A549 (cell line): ENCODE measurements around the gene GAS7. TPM values are rescaled to one million over a fixed set of nuclear protein-coding genes. Genes with fewer than 3 reads are reported as not detected.

Experiments
- ATAC-seq, 2 experiments: fragments of 200-7000 bp in 1 of 2; fragments of >200 bp in 1 of 2; cut with Nextera tagmentation in 1 of 2; cut with Tn5 transposase in 1 of 2; 3 replicates each; pipeline versions ENCODE4 v1.8.0 to v1.9.1; 2018 to 2020; ENCODE audit warnings: mild to moderate bottlenecking in 1 of 2, moderate library complexity in 1 of 2
- CTCF ChIA-PET: fragments of 300-600 bp; sonication (Branson Sonifier 250); formaldehyde crosslinking; extraction: SDS; loops from one replicate; lab custom pipeline; 2021; ENCODE audit warnings: antibody characterized with exemption, inconsistent platforms; lab: Yijun Ruan, JAX
- POLR2A ChIA-PET: fragments of 350-600 bp; formaldehyde crosslinking; extraction: SDS; loops from one replicate; lab custom pipeline; 2021; ENCODE audit warnings: antibody characterized with exemption, inconsistent platforms; lab: Yijun Ruan, JAX
- DNase-seq, 2 experiments: peaks; one replicate each; pipeline versions ENCODE4 v3.0.0 to v3.0.0-alpha.2; 2011 to 2016; ENCODE audit warnings: low read depth in 1 of 2, low spot score in 1 of 2
- FAIRE-seq: peaks from 2 replicates; lab custom pipeline; 2011; peaks lifted over from hg19 to GRCh38; lab: Jason Lieb, UNC
- H3K27ac ChIP-seq, 2 experiments: fragments of >200 bp; sonication (Bioruptor Twin); formaldehyde crosslinking; 3 replicates each; pipeline ENCODE4 v1.5.1; 2016 to 2017
- H3K4me1 ChIP-seq: fragments of >200 bp; sonication (Bioruptor Twin); formaldehyde crosslinking; 3 replicates; pipeline ENCODE4 v1.6.1; 2016
- H3K4me2 ChIP-seq: fragments of >200 bp; sonication (Bioruptor Twin); formaldehyde crosslinking; 3 replicates; pipeline ENCODE4 v1.6.1; 2016
- H3K4me3 ChIP-seq: fragments of >200 bp; sonication (Bioruptor Twin); formaldehyde crosslinking; 3 replicates; pipeline ENCODE4 v1.5.1; 2016
- H3K9me3 ChIP-seq: fragments of >200 bp; sonication (Bioruptor Twin); formaldehyde crosslinking; 3 replicates; pipeline ENCODE4 v1.6.1; 2016
- CBX2 ChIP-seq: fragments of 200-600 bp; sonication (generic); IDR thresholded peaks from 2 replicates; pipeline ENCODE4 v1.6.1; 2016; ENCODE audit warnings: low read depth, mild to moderate bottlenecking, borderline replicate concordance
- CBX8 ChIP-seq: fragments of 200-600 bp; sonication (generic); IDR thresholded peaks from 2 replicates; pipeline ENCODE4 v1.6.1; 2016
- CEBPB ChIP-seq, 2 experiments: fragments of >200 bp in 1 of 2; sonication (Bioruptor Twin) in 1 of 2; formaldehyde crosslinking in 1 of 2; IDR thresholded peaks; 2 replicates each; pipeline ENCODE4 v1.6.1; 2012 to 2016
- CHD2 ChIP-seq: fragments of 150-350 bp; IDR thresholded peaks from 2 replicates; pipeline ENCODE4 v1.6.1; 2014; ENCODE audit warnings: low read length; ENCODE audit not compliant: partially characterized antibody
- CHD4 ChIP-seq: fragments of 200-600 bp; sonication (generic); IDR thresholded peaks from 2 replicates; pipeline ENCODE4 v1.6.1; 2016; ENCODE audit warnings: antibody characterized with exemption, mild to moderate bottlenecking, borderline replicate concordance
- HDAC2 ChIP-seq: fragments of 200-600 bp; sonication (generic); IDR thresholded peaks from 2 replicates; pipeline ENCODE4 v1.6.1; 2016
- HOXB13 ChIP-seq: fragments of 250-450 bp; sonication (Bioruptor Pico); IDR thresholded peaks from 2 replicates; pipeline ENCODE4 v1.5.0; 2020; ENCODE audit warnings: low read depth, mild to moderate bottlenecking, moderate library complexity
- KDM1A ChIP-seq: fragments of 200-600 bp; sonication (generic); IDR thresholded peaks from 2 replicates; pipeline ENCODE4 v1.6.1; 2016; ENCODE audit warnings: low read depth, mild to moderate bottlenecking
- MAFK ChIP-seq: fragments of 450-650 bp; IDR thresholded peaks from 2 replicates; pipeline ENCODE4 v1.6.1; 2014; ENCODE audit not compliant: partially characterized antibody
- MAZ ChIP-seq: fragments of 150-350 bp; IDR thresholded peaks from 2 replicates; pipeline ENCODE4 v1.6.1; 2014; ENCODE audit warnings: antibody characterized with exemption, low read depth, low read length, borderline replicate concordance
- MYC ChIP-seq: IDR thresholded peaks from 2 replicates; pipeline ENCODE4 v1.6.1; 2012; ENCODE audit warnings: mild to moderate bottlenecking, inconsistent platforms, low read length, improper control_type of control experiment, borderline replicate concordance
- NPAS2 ChIP-seq: fragments of 250-450 bp; sonication (Bioruptor Pico); IDR thresholded peaks from 2 replicates; pipeline ENCODE4 v1.8.0; 2022; ENCODE audit warnings: mild to moderate bottlenecking, moderate library complexity, borderline replicate concordance
- POLR2AphosphoS2 ChIP-seq: conservative IDR thresholded peaks from 2 replicates; pipeline ENCODE4 v1.6.1; 2012; ENCODE audit warnings: low read length, improper control_type of control experiment, inconsistent platforms
- RAD21 ChIP-seq, 2 experiments: fragments of >200 bp in 1 of 2; sonication (Bioruptor Twin) in 1 of 2; formaldehyde crosslinking in 1 of 2; IDR thresholded peaks in 1 of 2; conservative IDR thresholded peaks in 1 of 2; 2 replicates in 1 of 2; 3 replicates in 1 of 2; pipeline ENCODE4 v1.6.1; 2012 to 2018; ENCODE audit warnings: inconsistent platforms in 1 of 2
- RCOR1 ChIP-seq: fragments of 150-350 bp; IDR thresholded peaks from 2 replicates; pipeline ENCODE4 v1.6.1; 2014; ENCODE audit warnings: antibody characterized with exemption, low read length, low read depth
- RNF2 ChIP-seq: fragments of 200-600 bp; sonication (generic); IDR thresholded peaks from 2 replicates; pipeline ENCODE4 v1.6.1; 2016; ENCODE audit warnings: low read depth, mild to moderate bottlenecking, antibody characterized with exemption, moderate library complexity, borderline replicate concordance
- SMC3 ChIP-seq: fragments of >200 bp; sonication (Bioruptor Twin); formaldehyde crosslinking; IDR thresholded peaks from 3 replicates; pipeline ENCODE4 v1.6.1; 2018; ENCODE audit warnings: inconsistent platforms
- ZC3H11A ChIP-seq: fragments of 450-650 bp; IDR thresholded peaks from 2 replicates; pipeline ENCODE4 v1.6.1; 2014; ENCODE audit warnings: antibody characterized with exemption, mild to moderate bottlenecking
- ZSCAN20 ChIP-seq: fragments of 250-450 bp; sonication (Bioruptor Pico); IDR thresholded peaks from 2 replicates; pipeline ENCODE4 v1.8.0; 2022; ENCODE audit warnings: mild to moderate bottlenecking, moderate library complexity
- WGBS: methylation state at CpG from one replicate; pipeline ENCODE4 v1.1.6; 2017; ENCODE audit errors: missing lambda C conversion rate; 5-methylcytosine and 5-hydroxymethylcytosine counted together
- polyA plus RNA-seq, 4 experiments: library from polyadenylated mRNA; depleted of rRNA in 3 of 4; stranded (reverse); fragments of >200 nt; fragmentation: RNase III in 1 of 4; extraction: RNeasy Plus Mini Kit Qiagen cat#74134 plus additional on column Dnase treatment in 1 of 4; gene quantifications; 2 replicates in 3 of 4; 3 replicates in 1 of 4; pipeline ENCODE4 v1.2.3, GENCODE V29; 2011 to 2017
- TF ChIP-seq, protein P1 (sequence below): IDR thresholded peaks from 2 replicates; pipeline ENCODE4 v1.6.1; 2012
- TF ChIP-seq, protein P2 (sequence below): fragments of >200 bp; sonication (Bioruptor Twin); formaldehyde crosslinking; IDR thresholded peaks from 3 replicates; pipeline ENCODE4 v1.6.1; 2016
- TF ChIP-seq, protein P3 (sequence below): fragments of 200-600 bp; sonication (generic); IDR thresholded peaks from 2 replicates; pipeline ENCODE4 v1.6.1; 2016; ENCODE audit warnings: antibody characterized with exemption, mild to moderate bottlenecking, moderate library complexity

The GAS7 gene
- polyA plus RNA-seq, 2 of the 4 experiments (the other 2 are of a cell fraction), result 1.3 to 1.5 TPM

DNA sequence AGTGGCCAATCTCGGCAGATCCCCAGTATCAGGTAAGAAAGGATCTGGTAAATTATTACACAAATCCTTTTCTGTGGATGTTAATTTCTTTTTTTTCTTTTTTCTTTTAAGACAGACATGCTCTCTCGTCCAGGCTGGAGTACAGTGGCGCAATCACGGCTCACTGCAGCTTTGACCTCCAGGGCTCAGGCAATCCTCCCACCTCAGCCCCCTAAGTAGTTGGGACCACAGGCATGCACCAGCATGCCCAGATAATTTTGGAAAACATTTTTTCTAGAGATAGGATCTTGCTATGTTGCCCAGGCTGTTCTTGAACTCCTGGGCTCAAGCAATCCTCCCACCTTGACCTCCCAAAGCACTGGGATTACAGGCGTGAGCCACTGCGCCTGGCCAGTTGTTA lies 54.0 kb downstream of the GAS7 start:
- no peak overlapping the region for H3K4me2 ChIP-seq
- TF ChIP-seq KDM1A (no peak), CEBPB (IDR thresholded peaks at IDR 0.05) (no peak)
- H3K27ac ChIP-seq, result no peak overlapping the region
- H3K4me3 ChIP-seq, result no peak overlapping the region
- no peak for ATAC-seq
- ChIA-PET CTCF (interaction anchor here (1.0 kb wide), 1 partner anchor 16 kb away, joined by 5 read pairs; no protein-coding TSS in a partner anchor), POLR2A (no interaction called here)
- H3K4me1 ChIP-seq, result no peaks in the 10 kb centered on the region
- FAIRE-seq, result no peak
- no peaks in the 10 kb centered on the region for H3K9me3 ChIP-seq
- DNase-seq, result no peak
- 85% methylated on average over 6 of the region's 6 CpGs for WGBS

DNA sequence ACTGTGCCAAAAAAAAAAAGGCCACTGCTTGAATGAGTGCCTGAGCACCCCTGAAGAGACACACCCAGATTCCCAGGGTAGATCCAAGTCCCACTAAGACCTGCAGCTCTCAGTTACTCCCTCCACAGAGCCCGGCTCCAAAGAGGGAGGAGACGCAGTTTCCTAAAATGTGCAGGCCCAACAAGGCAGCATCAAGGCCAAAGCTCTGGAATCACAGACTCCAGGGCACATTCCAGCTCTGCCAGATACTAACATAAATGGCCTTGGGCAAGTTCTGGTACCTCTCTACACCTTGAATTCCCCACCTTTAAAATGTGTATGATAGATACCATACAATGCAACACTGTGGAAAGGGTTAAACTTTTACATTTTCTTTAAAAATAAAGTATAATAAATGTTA lies 57.0 kb downstream of the GAS7 start:
- H3K27ac ChIP-seq, result no peak overlapping the region
- no peak for DNase-seq
- H3K4me3 ChIP-seq, result no peak overlapping the region
- no peaks in the 10 kb centered on the region for H3K9me3 ChIP-seq
- no peak overlapping the region for H3K4me2 ChIP-seq
- ChIA-PET POLR2A (no interaction called here), CTCF (no interaction called here)
- H3K4me1 ChIP-seq, result peaks cover under 1% of the 10 kb centered on the region; the same call in 1 of the 3 replicates
- no peak for FAIRE-seq
- TF ChIP-seq, protein P1, sequence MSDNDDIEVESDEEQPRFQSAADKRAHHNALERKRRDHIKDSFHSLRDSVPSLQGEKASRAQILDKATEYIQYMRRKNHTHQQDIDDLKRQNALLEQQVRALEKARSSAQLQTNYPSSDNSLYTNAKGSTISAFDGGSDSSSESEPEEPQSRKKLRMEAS, result no peak
- no peak for ATAC-seq
- WGBS, result 65% methylated on average over 2 of the region's 2 CpGs

DNA sequence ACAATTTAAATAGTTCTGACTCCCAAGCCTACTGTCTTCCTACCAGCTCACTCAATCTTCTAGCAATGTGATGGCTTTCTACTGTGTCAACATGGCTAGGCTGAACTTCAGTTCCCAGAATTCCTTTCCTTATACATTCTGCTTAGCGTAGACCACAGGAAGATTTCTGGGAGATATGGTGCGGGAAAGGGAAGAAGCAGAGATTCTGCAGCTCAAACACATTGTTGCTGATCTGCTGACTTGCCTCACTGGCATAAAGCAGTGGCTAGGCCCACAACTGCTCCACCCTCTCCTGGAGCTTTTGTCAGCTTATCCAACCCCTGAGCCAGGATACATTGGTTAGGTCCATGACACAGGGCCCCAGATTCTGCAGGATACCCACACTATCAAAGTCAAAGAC lies 58.8 kb downstream of the GAS7 start:
- no peak for FAIRE-seq

More for the DNA sequence above, 58.8 kb downstream of the GAS7 start:
- H3K4me1 ChIP-seq, result peaks cover 11% of the 10 kb centered on the region
- no peak overlapping the region for H3K4me2 ChIP-seq
- TF ChIP-seq MYC (no peak), RAD21 (conservative IDR thresholded peaks at IDR 0.05 in 1 of 2, IDR thresholded peaks at IDR 0.05 in 1 of 2) (no peak), CHD2 (no peak), SMC3 (no peak), MAZ (no peak), HOXB13 (CRISPR knock-in tag) (no peak), ZC3H11A (no peak), RNF2 (no peak), NPAS2 (CRISPR knock-in tag) (no peak), ZSCAN20 (CRISPR knock-in tag) (no peak), RCOR1 (no peak), POLR2AphosphoS2 (no peak), MAFK (no peak), CBX8 (no peak), CHD4 (no peak), CBX2 (no peak), HDAC2 (no peak)
- TF ChIP-seq, protein P2, sequence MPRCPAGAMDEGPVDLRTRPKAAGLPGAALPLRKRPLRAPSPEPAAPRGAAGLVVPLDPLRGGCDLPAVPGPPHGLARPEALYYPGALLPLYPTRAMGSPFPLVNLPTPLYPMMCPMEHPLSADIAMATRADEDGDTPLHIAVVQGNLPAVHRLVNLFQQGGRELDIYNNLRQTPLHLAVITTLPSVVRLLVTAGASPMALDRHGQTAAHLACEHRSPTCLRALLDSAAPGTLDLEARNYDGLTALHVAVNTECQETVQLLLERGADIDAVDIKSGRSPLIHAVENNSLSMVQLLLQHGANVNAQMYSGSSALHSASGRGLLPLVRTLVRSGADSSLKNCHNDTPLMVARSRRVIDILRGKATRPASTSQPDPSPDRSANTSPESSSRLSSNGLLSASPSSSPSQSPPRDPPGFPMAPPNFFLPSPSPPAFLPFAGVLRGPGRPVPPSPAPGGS, result no peak
- TF ChIP-seq, protein P1, result no peak
- TF ChIP-seq, protein P3, sequence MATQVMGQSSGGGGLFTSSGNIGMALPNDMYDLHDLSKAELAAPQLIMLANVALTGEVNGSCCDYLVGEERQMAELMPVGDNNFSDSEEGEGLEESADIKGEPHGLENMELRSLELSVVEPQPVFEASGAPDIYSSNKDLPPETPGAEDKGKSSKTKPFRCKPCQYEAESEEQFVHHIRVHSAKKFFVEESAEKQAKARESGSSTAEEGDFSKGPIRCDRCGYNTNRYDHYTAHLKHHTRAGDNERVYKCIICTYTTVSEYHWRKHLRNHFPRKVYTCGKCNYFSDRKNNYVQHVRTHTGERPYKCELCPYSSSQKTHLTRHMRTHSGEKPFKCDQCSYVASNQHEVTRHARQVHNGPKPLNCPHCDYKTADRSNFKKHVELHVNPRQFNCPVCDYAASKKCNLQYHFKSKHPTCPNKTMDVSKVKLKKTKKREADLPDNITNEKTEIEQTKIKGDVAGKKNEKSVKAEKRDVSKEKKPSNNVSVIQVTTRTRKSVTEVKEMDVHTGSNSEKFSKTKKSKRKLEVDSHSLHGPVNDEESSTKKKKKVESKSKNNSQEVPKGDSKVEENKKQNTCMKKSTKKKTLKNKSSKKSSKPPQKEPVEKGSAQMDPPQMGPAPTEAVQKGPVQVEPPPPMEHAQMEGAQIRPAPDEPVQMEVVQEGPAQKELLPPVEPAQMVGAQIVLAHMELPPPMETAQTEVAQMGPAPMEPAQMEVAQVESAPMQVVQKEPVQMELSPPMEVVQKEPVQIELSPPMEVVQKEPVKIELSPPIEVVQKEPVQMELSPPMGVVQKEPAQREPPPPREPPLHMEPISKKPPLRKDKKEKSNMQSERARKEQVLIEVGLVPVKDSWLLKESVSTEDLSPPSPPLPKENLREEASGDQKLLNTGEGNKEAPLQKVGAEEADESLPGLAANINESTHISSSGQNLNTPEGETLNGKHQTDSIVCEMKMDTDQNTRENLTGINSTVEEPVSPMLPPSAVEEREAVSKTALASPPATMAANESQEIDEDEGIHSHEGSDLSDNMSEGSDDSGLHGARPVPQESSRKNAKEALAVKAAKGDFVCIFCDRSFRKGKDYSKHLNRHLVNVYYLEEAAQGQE, result no peak
- ChIA-PET CTCF (no interaction called here), POLR2A (no interaction called here)
- H3K9me3 ChIP-seq, result no peaks in the 10 kb centered on the region
- H3K27ac ChIP-seq, result no peak overlapping the region
- no peak for ATAC-seq
- no peak for DNase-seq
- H3K4me3 ChIP-seq, result no peak overlapping the region
- WGBS, result 78% methylated on average over 2 of the region's 2 CpGs
